HG02981 (cell line): Measurements from ENCODE around the gene MAP3K15.

Experiments
- ATAC-seq: cut with Tn5 transposase; IDR thresholded peaks from one replicate; pipeline ENCODE4 v1.9.1; 2021; ENCODE audit warnings: mild to moderate bottlenecking, moderate library complexity; ENCODE audit not compliant: unreplicated experiment

The MAP3K15 gene

DNA sequence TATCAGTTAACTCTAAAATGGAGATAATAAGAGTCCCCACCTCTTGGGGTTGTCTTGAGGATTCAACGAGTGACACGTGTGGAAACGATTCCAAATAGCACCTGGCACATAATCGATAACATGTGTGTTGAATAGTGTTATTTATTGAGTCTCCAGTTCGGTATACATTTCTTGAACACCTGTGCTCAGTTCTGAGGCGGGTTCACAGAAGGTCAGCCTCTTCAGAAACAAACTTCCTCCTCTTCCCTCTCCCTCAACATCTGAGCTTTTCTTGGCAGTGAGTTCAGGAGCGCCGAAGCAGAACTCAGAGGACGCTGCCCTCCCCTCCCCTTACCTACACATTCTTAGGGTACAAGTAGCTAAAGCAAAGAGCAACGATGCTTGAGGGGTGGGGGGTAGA lies 170.6 kb downstream of the MAP3K15 start:
- ATAC-seq, result no peak

DNA sequence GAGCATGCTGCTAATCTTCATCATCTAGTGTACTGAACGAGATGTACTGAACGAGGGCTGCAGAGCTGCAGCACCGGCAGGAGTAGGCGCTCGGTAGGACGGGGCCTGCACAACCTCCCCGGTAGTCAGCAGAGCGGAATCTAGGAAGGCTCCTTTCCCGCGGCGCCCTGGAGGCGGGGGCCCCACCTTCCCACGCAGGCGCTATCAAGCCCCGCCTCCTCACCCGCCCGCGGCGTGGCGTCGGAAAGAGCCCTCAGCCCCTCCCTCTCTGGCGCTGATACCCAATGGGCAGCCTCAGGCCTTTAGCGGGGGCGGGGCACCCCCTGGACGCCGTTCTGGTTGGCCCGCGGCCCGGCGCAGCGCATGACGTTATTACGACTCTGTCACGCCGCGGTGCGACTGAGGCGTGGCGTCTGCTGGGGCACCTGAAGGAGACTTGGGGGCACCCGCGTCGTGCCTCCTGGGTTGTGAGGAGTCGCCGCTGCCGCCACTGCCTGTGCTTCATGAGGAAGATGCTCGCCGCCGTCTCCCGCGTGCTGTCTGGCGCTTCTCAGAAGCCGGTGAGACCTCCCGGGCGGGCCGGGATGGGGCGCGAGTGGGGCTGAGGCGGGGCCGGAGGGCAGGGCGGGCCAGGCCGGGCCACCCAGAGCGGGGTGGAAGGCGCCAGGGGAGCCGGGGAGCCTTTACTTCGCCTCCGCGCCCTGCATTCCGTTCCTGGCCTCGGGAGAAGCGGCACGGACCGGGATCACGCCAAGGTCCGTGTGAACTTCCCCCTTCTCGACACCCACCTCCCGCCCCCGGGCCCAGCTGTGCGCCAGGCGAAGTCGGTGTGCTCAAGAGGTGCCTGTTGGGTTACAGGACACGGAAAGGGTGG lies 171.5 kb downstream of the MAP3K15 start, which contains the start of gene PDHA1:
Gene PDHA1 (plus strand): TSS at position 393 of the 874 bp plus-strand sequence. CDS start 111 bp downstream, at position 504.
- ATAC-seq, result peak; percentile 97

DNA sequence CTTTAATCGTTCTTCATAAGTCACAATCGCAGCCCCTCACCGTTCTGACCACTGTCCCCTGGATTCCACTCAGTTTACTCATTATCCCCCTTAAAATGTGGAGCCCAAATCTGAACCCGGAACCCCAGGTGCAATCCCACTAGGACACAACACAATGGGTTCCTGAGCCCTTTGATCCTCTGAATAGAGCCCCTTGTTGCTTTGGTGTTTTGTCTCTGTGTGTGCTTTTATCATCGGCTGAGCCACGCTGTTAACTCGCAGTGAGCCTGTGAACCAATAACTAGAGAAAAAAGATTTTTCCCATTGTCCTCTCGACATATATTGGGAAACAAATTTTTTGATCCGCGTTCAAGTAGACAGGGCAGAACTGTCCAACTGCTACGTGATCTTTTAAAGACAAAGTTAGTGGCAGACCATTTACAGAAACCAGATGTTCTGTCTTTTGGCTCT lies 172.2 kb downstream of the MAP3K15 start:
- no peak for ATAC-seq

GRCh38 chrX:19342331-19342906 lies 172.9 kb downstream of the MAP3K15 start:
- no peak for ATAC-seq

DNA sequence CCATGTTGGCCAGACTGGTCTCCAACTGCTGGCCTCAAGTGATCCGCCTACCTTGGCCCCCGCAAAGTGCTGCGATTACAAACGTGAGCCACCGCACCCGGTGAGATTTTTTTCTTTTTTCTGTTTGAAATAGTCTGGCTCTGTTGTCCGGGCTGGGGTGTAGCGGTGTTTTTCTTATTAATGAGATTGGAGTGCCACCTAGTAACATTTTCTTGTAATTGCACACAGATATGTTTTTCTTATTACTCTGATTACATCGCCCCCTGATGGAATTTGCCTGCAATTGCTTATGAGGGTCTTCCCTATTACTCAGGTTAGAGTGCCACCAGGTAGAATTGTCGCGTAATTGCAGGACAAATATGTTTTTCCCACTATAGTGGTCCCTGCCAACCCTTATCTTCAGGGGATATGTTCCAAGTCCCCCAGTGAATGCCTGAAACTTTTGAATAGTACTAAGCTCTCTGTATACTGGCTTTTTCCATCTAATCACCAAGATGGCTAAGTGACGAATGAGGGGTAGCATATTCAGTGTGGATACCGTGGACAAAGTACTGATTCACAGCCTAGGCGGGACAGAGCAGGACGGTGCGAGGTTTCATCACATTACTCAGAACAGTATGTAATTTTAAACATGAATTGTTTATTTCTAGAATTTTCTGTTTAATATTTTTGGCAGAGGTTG lies 180.2 kb downstream of the MAP3K15 start:
- ATAC-seq, result no peak

DNA sequence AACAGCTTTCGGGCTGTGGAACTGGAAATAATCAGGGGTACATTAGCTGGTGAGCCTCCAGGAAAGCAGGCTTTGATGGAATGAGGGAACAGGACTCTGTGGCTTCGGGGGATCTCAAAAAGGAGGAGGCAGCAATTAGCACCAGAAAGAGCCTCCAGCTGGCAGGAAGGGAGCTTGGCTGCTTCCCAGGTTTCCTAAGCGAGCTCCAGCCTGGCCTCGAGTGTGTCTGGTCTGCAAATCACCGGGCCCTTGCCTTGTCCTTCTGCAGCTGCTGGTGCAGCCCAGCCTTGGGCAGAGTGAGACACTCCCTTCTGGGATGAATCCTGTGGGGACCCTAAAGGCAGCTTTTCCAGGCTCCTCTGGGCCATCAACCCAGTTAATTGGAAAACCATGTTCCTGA lies 182.3 kb downstream of the MAP3K15 start:
- no peak for ATAC-seq

- ATAC-seq, result no peak
Measured at GRCh38 chrX:19331831-19332230, 183.5 kb downstream of the MAP3K15 start.

DNA sequence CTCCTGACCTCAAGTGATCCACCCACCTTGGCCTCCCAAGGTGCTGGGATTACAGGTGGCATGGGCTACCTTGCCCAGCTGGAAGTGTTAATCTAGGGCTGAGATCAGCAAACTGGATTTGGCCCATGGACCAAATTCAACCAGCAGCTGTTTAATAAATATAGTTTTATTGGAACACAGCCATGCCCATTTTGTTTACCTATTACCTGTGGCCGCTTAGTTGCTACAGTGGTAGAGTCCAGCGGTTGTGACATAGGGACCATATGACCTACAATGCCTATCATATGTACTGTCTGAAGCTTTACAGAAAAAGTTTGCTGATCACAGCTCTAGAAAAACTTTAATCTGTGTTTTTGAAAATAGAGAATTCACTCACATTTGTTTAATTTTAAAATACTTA lies 188.7 kb downstream of the MAP3K15 start:
- no peak for ATAC-seq
